ENCODE data around the gene P2RX3. TPM values are rescaled to one million over a fixed set of nuclear protein-coding genes. Genes with fewer than 3 reads are reported as not detected.
"Not testable (repeated sequence)": the region's sequence is repeated elsewhere in the genome, so short reads cannot be mapped to it uniquely, and the experiment has no call there.

The P2RX3 gene
- total RNA-seq (2014; rRNA removed; shearing (Covaris generic)), result not detected in 2 replicates

- no peak for DNase-seq (ENCODE audit: low spot score)
These were observed at the start of gene P2RX3 for GRCh38 chr11:57338142-57338541. P2RX3 (plus strand) TSS chr11:57338352; CDS start chr11:57338551, 199 bp downstream.

- peak; percentile 49 for DNase-seq (ENCODE audit: low spot score)
These were observed 49.2 kb upstream of the P2RX3 start for GRCh38 chr11:57288771-57289579.

GRCh38 chr11:57290288-57290687, 47.9 kb upstream of the P2RX3 start:
- no peak for DNase-seq (ENCODE audit: low spot score)

- DNase-seq (ENCODE audit: low spot score), result peak; percentile 54
These were observed 43.7 kb upstream of the P2RX3 start for GRCh38 chr11:57294225-57295131.

- DNase-seq (ENCODE audit: low spot score), result not testable (repeated sequence)
These were observed 41.9 kb upstream of the P2RX3 start for GRCh38 chr11:57296205-57296604.

- DNase-seq (ENCODE audit: low spot score), result no peak
These were observed 40.9 kb upstream of the P2RX3 start for GRCh38 chr11:57297221-57297620.

- DNase-seq (ENCODE audit: low spot score), result no peak
These were observed 38.9 kb upstream of the P2RX3 start for GRCh38 chr11:57299150-57299737.

GRCh38 chr11:57300785-57301184, 37.4 kb upstream of the P2RX3 start:
- no peak for DNase-seq (ENCODE audit: low spot score)

- no peak for DNase-seq (ENCODE audit: low spot score)
These were observed 36.3 kb upstream of the P2RX3 start for GRCh38 chr11:57301711-57302423.

GRCh38 chr11:57302489-57302888, 35.7 kb upstream of the P2RX3 start:
- DNase-seq (ENCODE audit: low spot score), result no peak

GRCh38 chr11:57303280-57303989, 34.7 kb upstream of the P2RX3 start:
- peak; percentile 51 for DNase-seq (ENCODE audit: low spot score)

GRCh38 chr11:57303990-57304579, 34.1 kb upstream of the P2RX3 start:
- peak; percentile 79 for DNase-seq (ENCODE audit: low spot score)

- no peak for DNase-seq (ENCODE audit: low spot score)
These were observed 32.6 kb upstream of the P2RX3 start for GRCh38 chr11:57305523-57305922.

GRCh38 chr11:57306161-57306876, 31.8 kb upstream of the P2RX3 start:
- no peak for DNase-seq (ENCODE audit: low spot score)

GRCh38 chr11:57306940-57307565, 31.1 kb upstream of the P2RX3 start:
- no peak for DNase-seq (ENCODE audit: low spot score)

- no peak for DNase-seq (ENCODE audit: low spot score)
These were observed 30.4 kb upstream of the P2RX3 start for GRCh38 chr11:57307666-57308270.

GRCh38 chr11:57308426-57309060, 29.6 kb upstream of the P2RX3 start:
- DNase-seq (ENCODE audit: low spot score), result no peak

Measured in A172 (cell line).